ENCODE results near the gene PKD1L1. TPM values are rescaled to one million over a fixed set of nuclear protein-coding genes. Genes with fewer than 3 reads are reported as not detected.
A peak's percentile ranks its signal among the peaks of the same experiment; 100 is the strongest.

PKD1L1 gene
- total RNA-seq, 1 experiment from 2014 or later: 0.17 TPM

GRCh38 chr7:47945261-47946015 is 2.8 kb downstream of the PKD1L1 start:
- RAD21 ChIA-PET (ENCODE audit: low non-redundant PET in 1 of 2, low total read pairs in 2 of 2, uncharacterized antibody in 2 of 2, unreplicated experiment in 2 of 2): interaction anchor here (1.4 to 2.3 kb wide), 5 partner anchors 165 to 679 kb away, joined by 3 to 14 read pairs (median 7); no protein-coding TSS in a partner anchor
- H3K9ac ChIP-seq (ENCODE audit: low read length): no peak overlapping the region

More at GRCh38 chr7:47945261-47946015, 2.8 kb downstream of the PKD1L1 start:
- H3K4me3 ChIP-seq (replicated peaks in 1 of 2; ENCODE audit: low read depth in 1 of 2, low read length in 2 of 2): no peak overlapping the region
- TF ChIP-seq CTCF (IDR thresholded peaks at IDR 0.05 in 2 of 3, conservative IDR thresholded peaks at IDR 0.05 in 1 of 3; ENCODE audit: borderline replicate concordance in 1 of 3, insufficient read depth in 1 of 3, low read depth in 2 of 3, low read length in 2 of 3) (peak; percentile 66 to 87 (median 75); a peak in 5 of 6 replicates), EZH2 (IDR thresholded peaks at IDR 0.05) (no peak), SP1 (IDR thresholded peaks at IDR 0.05; ENCODE audit: low read depth) (no peak), MAX (IDR thresholded peaks at IDR 0.05) (no peak), RAD21 (IDR thresholded peaks at IDR 0.05; ENCODE audit: low read depth) (peak; percentile 88), ZBTB33 (IDR thresholded peaks at IDR 0.05; ENCODE audit: extremely low read depth, insufficient replicate concordance, low read length) (no peak), JUND (IDR thresholded peaks at IDR 0.05) (no peak), TCF7L2 (IDR thresholded peaks at IDR 0.05; ENCODE audit: borderline replicate concordance, extremely low read depth, insufficient read depth, insufficient read length) (no peak), YY1 (IDR thresholded peaks at IDR 0.05; ENCODE audit: extremely low read depth, insufficient replicate concordance, low read depth, low read length) (no peak)
- H4K20me1 ChIP-seq (ENCODE audit: insufficient read depth): no peaks in the 10 kb centered on the region
- POLR2A ChIA-PET: interaction anchor here (1.0 kb wide), 1 partner anchor 165 kb away, joined by 3 read pairs; no protein-coding TSS in a partner anchor
- DNase-seq (ENCODE audit: low read depth, low spot score) (peak; percentile 51), ATAC-seq (peak; percentile 84)
- BruUV-seq (replicated peaks): no TSS peak
- H3K4me2 ChIP-seq (ENCODE audit: low read length): no peak overlapping the region
- no peak overlapping the region for H2AFZ ChIP-seq (ENCODE audit: low read depth, low read length, poor library complexity, severe bottlenecking)
- no peak overlapping the region for H3K27ac ChIP-seq (ENCODE audit: low read depth, low read length)
- H3K4me1 ChIP-seq (ENCODE audit: control insufficient read depth in 1 of 2, insufficient read depth in 2 of 2, low read length in 2 of 2): peaks cover 0 to 9% of the 10 kb centered on the region in 2 experiments; a peak in 2 of 4 replicates
- H3K36me3 ChIP-seq (ENCODE audit: control insufficient read depth in 1 of 2, insufficient read depth in 2 of 2, low read length in 2 of 2): no peaks in the 10 kb centered on the region
- H3K79me2 ChIP-seq (ENCODE audit: insufficient read depth, low read length): no peaks in the 10 kb centered on the region
- H3K9me3 ChIP-seq (ENCODE audit: control insufficient read depth in 1 of 2, insufficient read depth in 1 of 2, low read depth in 1 of 2, low read length in 2 of 2): no peaks in the 10 kb centered on the region
- H3K27me3 ChIP-seq (ENCODE audit: insufficient read depth, low read length): no peaks in the 10 kb centered on the region
- CTCF ChIA-PET: interaction anchor here (0.5 to 2.3 kb wide), 12 partner anchors 18 to 679 kb away, joined by 3 to 34 read pairs (median 4); no protein-coding TSS in a partner anchor
- no peaks in the 10 kb centered on the region for H3K9me2 ChIP-seq (ENCODE audit: insufficient read depth)
- intact Hi-C loops (cut with micrococcal nuclease): loop anchor here (1.0 to 10.0 kb wide), 4 partner anchors 165 to 1909 kb away; no protein-coding TSS in a partner anchor

Measured in HCT116 (cell line).